Pulmonary artery endothelial cell (primary cell): Measurements from ENCODE around the gene ADAMTSL5. TPM values are rescaled to one million over a fixed set of nuclear protein-coding genes. Genes with fewer than 3 reads are reported as not detected.
A peak's percentile ranks its signal among the peaks of the same experiment; 100 is the strongest.
"Not testable (repeated sequence)": the region's sequence is repeated elsewhere in the genome, so short reads cannot be mapped to it uniquely, and the experiment has no call there.

ENCODE experiments used
- DNase-seq: peaks from one replicate; pipeline ENCODE4 v3.0.0-alpha.2; 2011; ENCODE audit warnings: low read depth, low spot score
- total RNA-seq: library from RNA; depleted of rRNA; stranded (reverse); fragments of >200 nt; gene quantifications from 2 replicates; pipeline ENCODE4 v1.2.3, GENCODE V29; 2014

Gene ADAMTSL5
- total RNA-seq, 1 donor from 2014 or later: 0.07 TPM

- no peak for DNase-seq
These were observed 30.9 kb downstream of the ADAMTSL5 start for GRCh38 chr19:1481893-1482360.

GRCh38 chr19:1481224-1481892, 31.5 kb downstream of the ADAMTSL5 start:
- no peak for DNase-seq

GRCh38 chr19:1478934-1479707, 33.7 kb downstream of the ADAMTSL5 start, which contains the start of gene C19orf25:
TSS of gene C19orf25 (minus strand) at chr19:1479215. CDS start at chr19:1478903, 312 bp downstream.
- DNase-seq: peak; percentile 79

DNA sequence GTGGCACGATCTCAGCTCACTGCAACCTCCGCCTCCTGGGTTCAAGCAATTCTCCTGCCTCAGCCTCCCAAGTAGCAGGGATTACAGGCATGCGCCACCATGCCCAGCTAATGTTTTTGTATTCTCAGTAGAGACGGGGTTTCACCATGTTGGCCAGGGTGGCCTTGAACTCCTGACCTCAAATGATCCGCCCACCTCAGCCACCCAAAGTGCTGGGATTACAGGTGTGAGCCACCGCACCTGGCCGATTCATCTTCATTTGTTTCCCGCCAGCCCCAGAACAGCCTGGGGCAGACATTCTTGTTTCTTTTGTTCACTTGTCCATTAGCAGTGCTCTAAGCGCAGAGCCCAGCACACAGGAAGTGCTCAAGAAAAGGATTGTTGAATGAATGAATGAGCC, 35.8 kb downstream of the ADAMTSL5 start:
- DNase-seq: not testable (repeated sequence)

- DNase-seq: no peak
These were observed 36.9 kb downstream of the ADAMTSL5 start for GRCh38 chr19:1475751-1476437.

DNA sequence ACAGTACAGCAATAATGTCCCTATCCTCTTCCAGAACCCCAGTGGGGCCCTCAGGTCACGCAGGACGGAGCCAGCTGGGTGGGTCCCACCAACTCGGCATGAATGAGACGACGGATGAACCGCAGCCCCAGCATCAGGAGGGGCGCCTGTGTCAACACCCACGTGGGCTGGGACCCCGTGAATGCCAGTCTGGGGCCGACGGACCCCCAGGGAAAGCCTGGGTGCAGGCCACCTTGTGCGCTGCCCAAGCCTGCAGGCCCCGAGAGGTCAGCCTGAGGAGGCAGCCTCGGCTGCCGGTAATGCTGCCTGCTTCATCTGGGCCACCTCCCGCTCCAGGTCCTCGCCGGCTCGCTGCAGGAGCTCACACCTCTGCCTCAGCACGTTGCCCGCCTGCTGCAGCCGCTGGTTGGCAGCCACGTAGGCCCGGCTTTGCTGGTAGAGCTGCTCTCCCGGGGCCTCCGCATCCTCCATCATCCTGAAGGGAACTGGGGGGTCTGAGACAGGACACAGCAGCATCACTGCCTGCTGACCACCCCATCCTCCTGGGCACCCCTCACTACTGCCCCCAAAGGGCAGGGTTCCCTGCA, 38.0 kb downstream of the ADAMTSL5 start:
- no peak for DNase-seq

DNA sequence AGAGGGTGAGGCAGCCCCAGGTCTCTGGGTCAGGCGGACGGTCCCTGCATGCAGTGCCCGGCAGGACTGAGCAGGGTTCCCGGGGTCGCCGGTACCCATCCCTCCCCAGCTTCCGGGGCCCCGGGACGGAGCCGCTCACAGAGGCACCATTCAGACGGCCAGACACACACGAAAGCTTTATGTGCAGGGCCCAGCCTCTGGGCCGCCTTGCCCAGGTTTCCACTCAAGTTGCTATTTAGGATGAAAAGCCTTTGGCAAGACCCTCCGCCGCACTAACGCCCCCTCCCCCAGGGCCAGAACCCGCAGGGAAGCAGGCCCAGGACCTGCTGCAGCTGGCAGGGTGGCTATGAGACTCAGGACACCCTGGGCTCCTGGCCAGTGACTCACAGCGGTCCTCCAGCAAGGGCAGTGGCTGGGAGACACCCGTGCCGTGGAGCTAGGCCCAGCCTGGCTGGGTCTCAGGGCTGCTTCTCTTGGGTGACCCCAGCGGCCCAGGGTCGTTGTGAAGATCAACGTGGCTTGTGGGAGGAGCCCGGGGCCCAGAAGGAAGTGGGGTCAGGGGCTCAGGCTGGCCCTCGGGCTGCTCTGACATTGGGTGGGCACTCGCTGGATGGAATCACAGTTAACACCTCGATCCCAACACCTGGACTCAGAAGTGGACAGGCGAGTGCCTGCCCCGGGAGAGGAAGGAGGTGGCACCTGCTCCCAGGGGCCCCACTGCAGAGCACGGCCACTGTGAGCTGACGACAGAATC, 38.6 kb downstream of the ADAMTSL5 start:
- DNase-seq: no peak

DNA sequence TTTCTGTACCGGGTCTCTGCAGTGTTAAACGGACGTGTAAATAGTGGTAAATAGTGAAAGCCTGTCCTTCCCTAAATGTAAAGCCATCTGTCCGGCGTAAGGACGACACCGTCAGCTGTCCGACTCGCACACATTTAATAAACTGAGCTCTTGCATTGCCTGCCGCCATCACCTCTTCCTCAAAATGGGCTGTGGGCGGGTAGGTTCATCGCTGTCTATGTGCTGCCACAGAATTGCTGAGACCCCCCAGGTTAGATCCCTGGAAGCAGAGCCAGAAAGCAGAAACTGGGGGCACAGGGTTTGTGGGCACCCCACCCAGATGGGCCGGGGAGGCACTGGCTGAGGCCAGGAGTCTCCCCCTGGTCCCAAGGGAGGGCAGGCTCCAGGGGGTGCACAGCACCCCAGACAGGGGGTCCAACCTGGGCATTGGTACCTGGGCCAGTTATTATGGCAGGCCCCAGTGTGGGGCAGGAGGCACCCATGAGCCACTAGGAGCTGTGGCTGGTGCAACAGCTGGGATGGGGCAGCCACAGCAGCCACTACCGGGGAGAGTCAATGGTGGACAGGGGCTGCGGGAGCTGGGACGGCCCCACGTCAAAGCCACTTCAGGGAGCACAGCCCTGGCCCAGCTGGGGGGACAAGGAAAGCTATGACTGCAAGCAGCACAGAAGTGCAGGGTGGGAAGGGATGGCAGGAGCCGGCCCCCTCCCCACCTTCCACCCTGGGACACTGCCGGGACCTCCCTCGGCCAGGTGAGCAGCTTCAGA, 39.6 kb downstream of the ADAMTSL5 start:
- no peak for DNase-seq

DNA sequence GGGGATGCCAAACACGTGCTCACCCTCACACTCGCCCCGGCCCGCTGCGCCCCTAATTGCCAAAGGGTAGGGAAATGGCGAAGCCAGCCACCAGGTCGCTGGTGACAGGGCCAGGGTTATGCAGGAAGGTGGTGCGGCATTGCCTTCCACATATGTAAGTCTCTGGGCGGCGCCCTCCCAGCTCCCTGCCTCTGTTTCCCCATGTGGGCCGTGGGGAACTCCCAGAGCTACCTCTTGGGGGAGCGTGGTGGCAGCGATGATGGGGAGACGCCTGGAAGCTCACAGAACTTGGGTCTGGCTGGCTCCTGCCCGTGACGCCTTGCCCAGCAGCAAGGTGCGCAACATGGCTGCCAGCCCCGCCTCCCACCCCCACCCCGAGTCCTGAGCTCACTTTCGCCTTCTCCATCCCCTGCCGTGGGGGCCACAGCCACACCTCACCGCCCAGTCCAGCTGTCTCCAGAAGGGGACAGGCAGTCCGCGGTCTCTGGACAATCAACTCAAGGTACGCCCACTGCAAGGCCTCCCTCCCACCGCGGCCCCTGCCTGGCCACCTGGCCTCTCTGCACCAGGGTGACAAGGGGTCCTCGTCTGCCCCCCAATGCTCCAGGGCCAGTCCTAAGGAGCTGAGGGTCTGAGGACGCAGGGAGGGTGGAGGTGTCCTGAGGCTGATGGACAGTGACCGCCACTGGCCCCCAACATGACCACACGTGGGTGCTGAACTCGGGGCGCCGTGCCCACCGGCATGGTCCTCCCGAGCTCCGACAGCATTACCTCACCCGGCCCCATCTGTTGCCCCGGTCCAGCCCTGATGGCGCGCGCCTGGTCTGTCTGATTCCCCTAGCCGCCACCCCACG, 40.4 kb downstream of the ADAMTSL5 start:
- DNase-seq: no peak

- DNase-seq: no peak
These were observed 41.2 kb downstream of the ADAMTSL5 start for GRCh38 chr19:1471515-1472160.

DNA sequence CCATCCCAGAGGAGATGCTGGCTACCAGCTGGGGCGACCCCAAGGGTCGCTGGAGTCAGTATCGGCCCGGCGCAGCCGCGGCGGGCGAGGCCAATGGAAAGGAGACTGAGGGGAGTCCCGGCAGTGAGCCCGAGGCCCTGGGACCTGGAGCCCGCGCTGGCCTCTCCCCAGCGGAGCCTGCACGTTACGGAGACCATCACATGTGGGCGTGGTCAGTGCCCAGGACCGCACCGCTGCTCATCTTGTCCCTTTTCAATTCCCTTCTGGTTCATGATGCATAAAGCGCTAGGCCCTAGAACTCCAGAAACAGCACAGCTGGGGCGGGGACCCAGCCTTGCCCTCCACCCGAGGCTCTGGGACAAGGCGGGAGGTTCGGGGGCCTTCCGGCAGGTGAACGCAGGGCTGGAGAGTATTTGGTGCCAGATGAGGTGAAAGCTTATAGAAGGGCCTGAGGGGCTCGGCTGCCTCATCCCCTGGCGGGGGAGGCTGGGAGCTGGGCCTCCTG, 41.8 kb downstream of the ADAMTSL5 start:
- no peak for DNase-seq

- no peak for DNase-seq
These were observed 42.4 kb downstream of the ADAMTSL5 start for GRCh38 chr19:1470305-1471009.

DNA sequence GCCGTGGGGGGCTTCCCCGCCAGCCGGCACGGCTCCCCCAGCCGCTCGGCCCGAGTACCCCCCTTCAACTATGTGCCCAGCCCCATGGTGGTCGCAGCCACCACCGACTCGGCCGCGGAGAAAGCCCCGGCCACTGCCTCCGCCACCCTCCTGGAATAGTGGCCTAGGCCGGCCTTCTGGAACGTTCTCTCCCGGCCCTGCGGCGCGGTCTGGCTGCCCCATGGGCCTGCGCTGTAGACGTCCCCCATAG, 42.8 kb downstream of the ADAMTSL5 start:
- no peak for DNase-seq

- no peak for DNase-seq
These were observed 43.4 kb downstream of the ADAMTSL5 start for GRCh38 chr19:1469255-1470054.

- DNase-seq: no peak
These were observed 44.0 kb downstream of the ADAMTSL5 start for GRCh38 chr19:1468821-1469254.

DNA sequence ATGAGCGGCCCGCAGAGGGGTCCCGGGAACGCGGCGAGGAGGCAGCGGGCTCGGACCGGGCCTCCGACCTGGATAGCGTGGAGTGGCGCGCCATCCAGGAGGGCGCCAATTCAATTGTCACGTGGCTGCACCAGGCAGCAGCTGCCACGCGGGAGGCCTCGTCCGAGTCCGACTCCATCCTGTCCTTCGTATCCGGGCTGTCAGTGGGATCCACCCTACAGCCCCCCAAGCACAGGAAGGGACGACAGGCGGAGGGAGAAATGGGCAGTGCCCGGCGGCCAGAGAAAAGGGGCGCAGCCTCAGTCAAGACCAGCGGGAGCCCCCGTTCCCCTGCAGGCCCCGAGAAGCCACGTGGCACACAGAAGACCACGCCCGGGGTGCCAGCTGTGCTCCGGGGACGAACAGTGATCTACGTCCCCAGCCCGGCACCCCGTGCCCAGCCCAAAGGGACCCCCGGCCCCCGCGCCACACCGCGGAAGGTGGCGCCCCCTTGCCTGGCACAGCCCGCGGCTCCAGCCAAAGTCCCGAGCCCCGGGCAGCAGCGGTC, 44.5 kb downstream of the ADAMTSL5 start:
- no peak for DNase-seq
